B cell (primary cell): ENCODE results near the gene SOAT2. TPM values are rescaled to one million over a fixed set of nuclear protein-coding genes. Genes with fewer than 3 reads are reported as not detected.

ENCODE experiments used
- ATAC-seq: fragments of 200-7000 bp; cut with Tn5 transposase; one replicate; pipeline ENCODE4 v1.10.0; 2021; ENCODE audit warnings: low read depth, mild to moderate bottlenecking, moderate number of reproducible peaks, moderate library complexity
- CTCF ChIA-PET: fragments of 350-600 bp; sonication (Branson Sonifier 250); formaldehyde crosslinking; loops from one replicate; lab custom pipeline; 2021; ENCODE audit warnings: antibody characterized with exemption, inconsistent platforms; lab: Charles Lee
- POLR2A ChIA-PET: fragments of 350-600 bp; sonication (Branson Sonifier 250); formaldehyde crosslinking; loops from one replicate; lab custom pipeline; 2021; ENCODE audit warnings: antibody characterized with exemption; lab: Charles Lee
- DNase-seq: peaks from one replicate; pipeline ENCODE4 v3.0.0; 2013
- H2AFZ ChIP-seq: 2 replicates; pipeline ENCODE4 v1.6.1; 2012; ENCODE audit warnings: mild to moderate bottlenecking, low read depth, low read length; ENCODE audit not compliant: insufficient read depth, poor library complexity, severe bottlenecking
- H3K27ac ChIP-seq, 2 donors: 1 replicate in 1 of 2; 2 replicates in 1 of 2; pipeline ENCODE4 v1.5.1; 2012 to 2013; ENCODE audit warnings: low read length in 2 of 2, mild to moderate bottlenecking in 2 of 2, moderate library complexity in 1 of 2
- H3K27me3 ChIP-seq, 4 experiments: fragments of 200-600 bp in 1 of 4; sonication (generic) in 1 of 4; replicated peaks in 1 of 4; 1 replicate in 2 of 4; 2 replicates in 2 of 4; pipeline versions ENCODE4 v1.6.1 to v1.7.0; 2013 to 2016; ENCODE audit warnings: low read length in 3 of 4, mild to moderate bottlenecking in 2 of 4, mixed read lengths in 1 of 4, moderate library complexity in 1 of 4; ENCODE audit not compliant: insufficient read depth in 4 of 4, control insufficient read depth in 3 of 4; ENCODE audit errors: control extremely low read depth in 1 of 4
- H3K36me3 ChIP-seq, 2 experiments: replicated peaks in 1 of 2; 1 replicate in 1 of 2; 2 replicates in 1 of 2; pipeline versions ENCODE4 v1.6.1 to v1.7.1; 2013; ENCODE audit warnings: low read length in 1 of 2; ENCODE audit not compliant: insufficient read depth in 2 of 2, control insufficient read depth in 1 of 2; ENCODE audit errors: control extremely low read depth in 1 of 2, extremely low read depth in 1 of 2
- H3K4me1 ChIP-seq, 2 donors: fragments of 200-600 bp in 1 of 2; sonication (generic) in 1 of 2; 1 replicate in 1 of 2; 2 replicates in 1 of 2; pipeline versions ENCODE4 v1.5.1 to v1.6.1; 2013 to 2017; ENCODE audit warnings: low read length in 2 of 2; ENCODE audit not compliant: control insufficient read depth in 2 of 2, insufficient read depth in 2 of 2
- H3K4me2 ChIP-seq: replicated peaks from 2 replicates; pipeline ENCODE3; 2012; ENCODE audit warnings: mild to moderate bottlenecking, low read depth, low read length; ENCODE audit not compliant: poor library complexity, severe bottlenecking
- H3K4me3 ChIP-seq, 5 experiments: fragments of 200-600 bp in 1 of 5; sonication (generic) in 1 of 5; 1 replicate in 3 of 5; 2 replicates in 2 of 5; pipeline versions ENCODE4 v1.5.1 to v1.7.0; 2011 to 2016; ENCODE audit warnings: low read length in 4 of 5, mild to moderate bottlenecking in 4 of 5, low read depth in 2 of 5, control low read depth in 1 of 5, moderate library complexity in 1 of 5; ENCODE audit not compliant: insufficient read depth in 1 of 5; ENCODE audit errors: control extremely low read depth in 1 of 5, extremely low read depth in 1 of 5
- H3K79me2 ChIP-seq: fragments of 200-600 bp; sonication (generic); one replicate; pipeline ENCODE4 v1.6.0; 2016; ENCODE audit warnings: low read length; ENCODE audit not compliant: control insufficient read depth, insufficient read depth
- H3K9ac ChIP-seq: fragments of 200-600 bp; sonication (generic); 2 replicates; pipeline ENCODE4 v1.6.1; 2017; ENCODE audit warnings: mild to moderate bottlenecking, low read length, moderate library complexity
- H3K9me3 ChIP-seq, 3 donors: one replicate each; pipeline versions ENCODE4 v1.6.1 to v1.7.1; 2013; ENCODE audit warnings: low read length in 2 of 3; ENCODE audit not compliant: control insufficient read depth in 2 of 3, insufficient read depth in 1 of 3; ENCODE audit errors: control extremely low read depth in 1 of 3
- H4K20me1 ChIP-seq: 2 replicates; pipeline ENCODE4 v1.6.0; 2012; ENCODE audit warnings: mild to moderate bottlenecking, low read length; ENCODE audit not compliant: insufficient read depth, control insufficient read depth, poor library complexity, severe bottlenecking
- H3K27ac Mint-ChIP-seq: one replicate; pipeline ENCODE4 v1.8.0; 2021; ENCODE audit warnings: mixed read lengths
- H3K27me3 Mint-ChIP-seq: one replicate; pipeline ENCODE4 v1.8.0; 2021; ENCODE audit warnings: mixed read lengths
- H3K4me1 Mint-ChIP-seq: one replicate; pipeline ENCODE4 v1.8.0; 2021; ENCODE audit warnings: mixed read lengths
- H3K4me3 Mint-ChIP-seq: one replicate; pipeline ENCODE4 v1.8.0; 2021; ENCODE audit warnings: mixed read lengths
- H3K9me3 Mint-ChIP-seq: one replicate; pipeline ENCODE4 v1.8.0; 2022; ENCODE audit warnings: mixed read lengths; ENCODE audit not compliant: insufficient read depth
- EZH2 ChIP-seq: IDR thresholded peaks from 2 replicates; pipeline ENCODE4 v1.6.1; 2012; ENCODE audit warnings: borderline replicate concordance, low read depth, mild to moderate bottlenecking, moderate library complexity, low read length; ENCODE audit not compliant: insufficient read depth, poor library complexity, severe bottlenecking
- WGBS: methylation state at CpG from one replicate; pipeline ENCODE4 v1.1.5; 2013; ENCODE audit warnings: missing lambda C conversion rate; ENCODE audit not compliant: insufficient coverage; 5-methylcytosine and 5-hydroxymethylcytosine counted together
- intact Hi-C: fragments of 100-400 bp; cut with micrococcal nuclease; formaldehyde crosslinking; loops from one replicate; pipeline ENCODE4 v1.10.0; 2022
- polyA plus RNA-seq: library from polyadenylated mRNA; depleted of rRNA; stranded (reverse); fragments of >200 nt; gene quantifications from 2 replicates; pipeline ENCODE4 v1.2.3, GENCODE V29; 2012
- total RNA-seq, 2 donors: library from RNA; stranded (reverse); fragments of 120-200 nt in 1 of 2; gene quantifications; 1 replicate in 1 of 2; 2 replicates in 1 of 2; pipeline versions ENCODE4 v1.2.3 to v1.2.4, GENCODE V29; 2013 to 2022
- TF ChIP-seq, protein P1 (sequence below): fragments of 200-600 bp; IDR thresholded peaks from one replicate; pipeline ENCODE4 v1.8.0; 2022; ENCODE audit warnings: antibody characterized with exemption, mild to moderate bottlenecking

SOAT2 gene
- total and polyA plus RNA-seq, 2 donors (not counting 1 experiment from before 2014, with no cell fraction given): 0.31 TPM; not detected in 1

DNA sequence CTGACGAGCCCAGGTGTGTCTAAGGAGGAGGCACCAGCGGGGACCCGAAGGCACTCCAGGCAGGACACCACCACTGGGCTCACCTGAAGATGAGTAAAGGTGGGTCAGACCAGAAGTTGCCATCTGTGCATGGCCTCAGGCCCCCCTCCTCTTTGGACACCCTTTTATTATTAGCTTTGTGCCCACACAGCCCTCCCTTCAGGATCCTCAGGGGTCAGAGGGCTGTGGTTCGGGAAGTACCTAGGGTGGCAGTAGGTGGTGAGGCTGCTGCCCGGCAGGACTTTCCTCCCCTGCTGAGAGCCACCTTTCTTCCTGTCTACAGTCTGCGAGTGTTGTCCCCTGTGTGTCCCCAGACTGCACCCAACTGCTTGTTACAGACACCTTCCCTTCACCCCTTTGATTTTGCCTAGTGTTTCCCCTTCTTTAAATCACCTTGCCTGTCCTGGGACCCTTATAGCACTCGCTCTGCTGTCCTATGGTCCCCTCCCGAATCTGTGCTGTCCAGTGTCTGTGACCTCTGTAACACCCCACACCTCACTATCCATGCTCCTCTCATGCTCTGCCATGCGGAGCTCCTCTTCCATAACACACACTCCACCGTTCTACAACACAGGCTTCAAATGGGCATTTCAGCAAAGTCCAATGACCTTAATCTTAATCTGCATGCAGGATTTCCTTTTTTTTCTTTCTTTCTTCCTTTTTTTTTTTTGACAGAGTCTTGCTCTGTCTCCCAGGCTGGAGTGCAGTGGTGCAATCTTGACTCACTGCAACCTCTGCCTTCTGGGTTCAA lies 25.7 kb downstream of the SOAT2 start:
- Histone ChIP-seq H2AFZ (no peak overlapping the region), H3K9me3 (no peaks in the 10 kb centered on the region), H3K9ac (no peak overlapping the region), H4K20me1 (no peaks in the 10 kb centered on the region), H3K79me2 (no peaks in the 10 kb centered on the region), H3K4me3 (no peak overlapping the region), H3K36me3 (no peaks in the 10 kb centered on the region), H3K4me1 (no peaks in the 10 kb centered on the region), H3K27ac (no peak overlapping the region), H3K27me3 (peaks cover 0 to 10% (median 0%) of the 10 kb centered on the region in 4 experiments), H3K4me2 (no peak overlapping the region)
- intact Hi-C loops: no loop called here
- Mint-ChIP-seq H3K27ac (no peak overlapping the region), H3K27me3 (peaks cover 26% of the 10 kb centered on the region), H3K4me1 (no peaks in the 10 kb centered on the region), H3K4me3 (no peak overlapping the region), H3K9me3 (no peaks in the 10 kb centered on the region)
- no peak for DNase-seq
- WGBS: 81% methylated on average over 10 of the region's 10 CpGs
- ATAC-seq: no peak
- POLR2A ChIA-PET: no interaction called here
- CTCF ChIA-PET: interaction anchor here (1.0 to 1.1 kb wide), 2 partner anchors 194 to 223 kb away, joined by 3 read pairs; no protein-coding TSS in a partner anchor
- TF ChIP-seq, protein P1, sequence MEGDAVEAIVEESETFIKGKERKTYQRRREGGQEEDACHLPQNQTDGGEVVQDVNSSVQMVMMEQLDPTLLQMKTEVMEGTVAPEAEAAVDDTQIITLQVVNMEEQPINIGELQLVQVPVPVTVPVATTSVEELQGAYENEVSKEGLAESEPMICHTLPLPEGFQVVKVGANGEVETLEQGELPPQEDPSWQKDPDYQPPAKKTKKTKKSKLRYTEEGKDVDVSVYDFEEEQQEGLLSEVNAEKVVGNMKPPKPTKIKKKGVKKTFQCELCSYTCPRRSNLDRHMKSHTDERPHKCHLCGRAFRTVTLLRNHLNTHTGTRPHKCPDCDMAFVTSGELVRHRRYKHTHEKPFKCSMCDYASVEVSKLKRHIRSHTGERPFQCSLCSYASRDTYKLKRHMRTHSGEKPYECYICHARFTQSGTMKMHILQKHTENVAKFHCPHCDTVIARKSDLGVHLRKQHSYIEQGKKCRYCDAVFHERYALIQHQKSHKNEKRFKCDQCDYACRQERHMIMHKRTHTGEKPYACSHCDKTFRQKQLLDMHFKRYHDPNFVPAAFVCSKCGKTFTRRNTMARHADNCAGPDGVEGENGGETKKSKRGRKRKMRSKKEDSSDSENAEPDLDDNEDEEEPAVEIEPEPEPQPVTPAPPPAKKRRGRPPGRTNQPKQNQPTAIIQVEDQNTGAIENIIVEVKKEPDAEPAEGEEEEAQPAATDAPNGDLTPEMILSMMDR: no peak

DNA sequence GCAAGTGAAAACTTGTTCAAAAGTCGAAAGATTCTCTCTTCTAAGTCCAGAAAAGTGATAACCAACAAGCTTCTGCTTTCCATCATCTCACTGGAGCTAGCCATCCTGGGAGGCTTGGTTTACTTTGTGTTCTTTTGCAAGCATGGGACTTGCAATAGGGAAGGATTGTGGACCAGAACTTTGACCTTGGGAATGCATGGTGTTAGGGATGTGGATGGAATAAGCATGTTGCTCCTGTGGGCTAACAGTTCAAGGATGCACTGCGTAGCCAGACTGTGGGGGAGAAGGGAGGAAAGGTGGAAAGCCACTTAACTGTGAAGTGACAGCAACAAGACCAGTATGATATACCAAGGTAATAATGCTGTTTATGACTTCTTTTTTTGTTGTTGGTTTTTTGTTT lies 28.6 kb downstream of the SOAT2 start:
- Mint-ChIP-seq H3K27ac (no peak overlapping the region), H3K4me3 (no peak overlapping the region), H3K4me1 (no peaks in the 10 kb centered on the region), H3K9me3 (no peaks in the 10 kb centered on the region), H3K27me3 (peaks cover 16% of the 10 kb centered on the region)
- intact Hi-C loops: no loop called here
- Histone ChIP-seq H4K20me1 (no peaks in the 10 kb centered on the region), H3K27ac (no peak overlapping the region), H3K27me3 (peaks cover 0 to 10% (median 0%) of the 10 kb centered on the region in 4 experiments), H3K4me2 (no peak overlapping the region), H3K9ac (no peak overlapping the region), H3K9me3 (peaks cover 2 to 6% (median 4%) of the 10 kb centered on the region in 3 donors), H3K36me3 (no peaks in the 10 kb centered on the region), H2AFZ (no peak overlapping the region), H3K79me2 (no peaks in the 10 kb centered on the region), H3K4me1 (no peaks in the 10 kb centered on the region), H3K4me3 (no peak overlapping the region)
- TF ChIP-seq, protein P1: no peak
- no peak for TF ChIP-seq EZH2
- ATAC-seq (no peak), DNase-seq (no peak)
- 83% methylated on average over 1 of the region's 2 CpGs for WGBS
- POLR2A ChIA-PET: interaction anchor here (0.5 kb wide), 1 partner anchor 53 kb away, joined by 4 read pairs; the partner anchor contains the start of gene SPRYD3
- CTCF ChIA-PET: no interaction called here
